Endothelial cell of hepatic sinusoid (primary cell): ENCODE measurements around the gene KLK11.

Source experiments
- in situ Hi-C: cut with HindIII; loops from 2 replicates; pipeline ENCODE4 v1.10.0; 2017; ENCODE audit warnings: low sequenced_read_pairs

The KLK11 gene

GRCh38 chr19:51030631-51031030, 4.2 kb upstream of the KLK11 start:
- in situ Hi-C loops = no loop called here

- in situ Hi-C loops = loop anchor here (5.0 kb wide), 1 partner anchor 83 kb away; no protein-coding TSS in a partner anchor
Measured at GRCh38 chr19:51029718-51030117, 3.3 kb upstream of the KLK11 start.

- in situ Hi-C loops = loop anchor here (5.0 kb wide), 1 partner anchor 84 kb away; no protein-coding TSS in a partner anchor
Measured at GRCh38 chr19:51027873-51028272, 1.5 kb upstream of the KLK11 start.

GRCh38 chr19:51027126-51027806, 850 bp upstream of the KLK11 start:
- in situ Hi-C loops = loop anchor here (5.0 kb wide), 1 partner anchor 85 kb away; no protein-coding TSS in a partner anchor

GRCh38 chr19:51025809-51026553, 435 bp downstream of the KLK11 start:
- in situ Hi-C loops = loop anchor here (5.0 kb wide), 1 partner anchor 86 kb away; no protein-coding TSS in a partner anchor

- in situ Hi-C loops = loop anchor here (5.0 kb wide), 1 partner anchor 87 kb away; no protein-coding TSS in a partner anchor
Measured at GRCh38 chr19:51025401-51025800, 1.0 kb downstream of the KLK11 start.

- in situ Hi-C loops = loop anchor here (5.0 kb wide), 1 partner anchor 87 kb away; no protein-coding TSS in a partner anchor
Measured at GRCh38 chr19:51024924-51025323, 1.5 kb downstream of the KLK11 start.

- in situ Hi-C loops = no loop called here
Measured at GRCh38 chr19:51023946-51024345, 2.5 kb downstream of the KLK11 start.

- in situ Hi-C loops = no loop called here
Measured at GRCh38 chr19:51022526-51022925, 3.9 kb downstream of the KLK11 start.

GRCh38 chr19:51020988-51021651, 5.3 kb downstream of the KLK11 start:
- in situ Hi-C loops = no loop called here

- in situ Hi-C loops = no loop called here
Measured at GRCh38 chr19:51019544-51019925, 6.9 kb downstream of the KLK11 start, which contains the start of gene KLK10. Gene KLK10, minus strand, starts transcription at chr19:51019709. Its CDS starts 579 bp downstream, at chr19:51019130.

GRCh38 chr19:51018745-51019543, 7.5 kb downstream of the KLK11 start:
- in situ Hi-C loops = no loop called here

- in situ Hi-C loops = no loop called here
Measured at GRCh38 chr19:51016798-51017683, 9.4 kb downstream of the KLK11 start.

- in situ Hi-C loops = no loop called here
Measured at GRCh38 chr19:51015691-51016267, 10.6 kb downstream of the KLK11 start.

- in situ Hi-C loops = no loop called here
Measured at GRCh38 chr19:51014242-51014641, 12.2 kb downstream of the KLK11 start.

- in situ Hi-C loops = no loop called here
Measured at GRCh38 chr19:51012661-51013190, 13.7 kb downstream of the KLK11 start.

- in situ Hi-C loops = no loop called here
Measured at GRCh38 chr19:51010066-51010795, 16.2 kb downstream of the KLK11 start.
